ENCODE data around the gene SLC25A34.

SLC25A34 gene

DNA sequence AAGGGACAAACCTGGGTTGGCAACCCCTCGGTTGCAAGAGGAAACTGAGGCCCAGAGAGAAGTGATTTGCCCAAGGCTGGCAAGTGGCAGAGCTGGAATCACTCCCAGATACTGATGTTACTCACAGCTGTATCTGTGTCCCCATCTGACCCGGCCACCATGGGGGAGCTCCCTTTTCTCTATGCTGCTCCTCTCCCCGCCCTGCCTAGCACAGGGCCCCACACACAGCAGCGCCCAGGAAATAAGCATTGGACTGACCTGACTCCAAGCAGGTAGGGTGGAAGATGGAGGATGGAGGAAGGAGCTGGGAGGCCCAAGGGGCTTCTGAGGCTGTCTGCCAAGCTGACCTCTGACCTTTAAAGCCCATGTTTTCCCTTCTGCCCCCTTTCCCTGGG, 19.6 kb downstream of the SLC25A34 start:
- peak; percentile 49 for DNase-seq

DNA sequence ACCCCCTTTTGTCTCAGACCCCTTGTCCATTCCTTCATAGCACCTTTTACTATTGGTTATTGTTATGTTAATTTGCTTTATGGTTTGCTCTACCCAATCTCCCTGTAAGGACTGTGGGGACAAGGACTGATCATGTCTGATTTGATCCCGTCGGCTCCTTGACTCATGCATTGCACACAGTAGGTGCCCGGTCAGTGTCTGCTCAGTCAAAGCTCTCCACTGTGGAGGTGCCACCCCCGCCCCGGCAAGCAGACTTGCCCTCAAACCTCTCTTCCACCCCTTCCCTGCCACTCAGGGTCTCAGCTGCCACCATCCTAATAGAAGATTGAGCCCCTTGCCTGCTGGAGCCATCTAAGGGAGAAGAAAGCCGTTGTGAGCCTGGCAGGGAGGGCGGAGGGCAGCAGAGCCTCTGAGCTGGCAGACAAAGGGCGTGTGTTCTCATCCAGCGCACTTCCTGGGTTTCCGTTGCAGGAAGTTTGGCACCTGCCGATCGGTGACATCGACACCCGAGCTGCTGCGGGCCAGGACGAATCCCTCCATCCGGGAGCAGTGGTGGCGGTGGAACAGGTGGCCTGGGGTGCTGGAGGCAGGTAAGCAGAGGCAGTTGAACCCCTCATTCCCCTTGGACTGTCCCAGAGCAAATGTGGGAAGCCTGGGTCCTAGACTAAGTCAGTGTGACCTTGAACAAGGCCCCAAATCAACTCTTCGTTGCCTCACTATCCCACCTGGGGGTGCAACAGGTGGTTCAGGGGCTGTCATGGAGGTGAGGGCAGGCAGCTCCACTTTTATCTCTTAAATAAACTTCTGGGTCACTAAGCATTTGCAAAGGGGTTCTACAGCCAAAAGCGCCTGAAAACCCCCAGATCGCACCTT, 20.3 kb downstream of the SLC25A34 start:
- peak; percentile 48 for DNase-seq

- no peak for DNase-seq
These were observed 21.0 kb downstream of the SLC25A34 start for GRCh38 chr1:15757016-15757543.

- peak; percentile 84 for DNase-seq
These were observed 21.7 kb downstream of the SLC25A34 start for GRCh38 chr1:15757575-15758342.

DNA sequence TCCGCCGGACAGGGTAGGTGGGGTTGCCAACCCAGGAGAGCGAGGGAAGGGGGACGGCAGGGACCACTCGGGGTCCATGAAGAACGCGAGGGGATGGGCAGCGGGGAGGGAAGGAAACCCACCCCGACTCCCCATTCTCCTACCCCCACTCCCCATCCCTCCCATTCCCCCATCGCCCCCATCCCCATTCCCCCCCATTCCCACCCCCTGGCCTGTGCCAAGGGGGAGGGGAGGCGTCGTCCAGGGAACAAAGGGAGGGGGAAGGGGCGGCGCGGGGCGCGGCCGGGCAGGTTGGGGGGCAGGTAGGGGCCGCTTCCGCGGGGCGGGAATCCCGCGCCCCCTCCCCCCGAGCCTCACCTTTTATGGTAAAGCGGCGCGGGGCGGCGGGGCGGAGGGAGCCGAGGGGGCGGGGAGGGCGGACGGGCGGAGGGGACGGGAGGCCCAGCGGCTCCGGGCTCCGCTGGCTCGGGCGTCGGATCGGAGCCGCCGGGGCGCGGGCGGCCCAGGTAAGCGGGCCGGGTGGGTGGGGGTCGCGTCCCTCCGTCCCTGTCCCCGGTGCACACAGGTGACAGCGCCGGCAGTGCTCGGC, 22.4 kb downstream of the SLC25A34 start, which contains the start of gene FBLIM1:
FBLIM1 (plus strand) TSS at position 453 of the 589 bp plus-strand sequence. CDS start 6,189 bp downstream, outside the sequence.
- DNase-seq: peak; percentile 78

DNA sequence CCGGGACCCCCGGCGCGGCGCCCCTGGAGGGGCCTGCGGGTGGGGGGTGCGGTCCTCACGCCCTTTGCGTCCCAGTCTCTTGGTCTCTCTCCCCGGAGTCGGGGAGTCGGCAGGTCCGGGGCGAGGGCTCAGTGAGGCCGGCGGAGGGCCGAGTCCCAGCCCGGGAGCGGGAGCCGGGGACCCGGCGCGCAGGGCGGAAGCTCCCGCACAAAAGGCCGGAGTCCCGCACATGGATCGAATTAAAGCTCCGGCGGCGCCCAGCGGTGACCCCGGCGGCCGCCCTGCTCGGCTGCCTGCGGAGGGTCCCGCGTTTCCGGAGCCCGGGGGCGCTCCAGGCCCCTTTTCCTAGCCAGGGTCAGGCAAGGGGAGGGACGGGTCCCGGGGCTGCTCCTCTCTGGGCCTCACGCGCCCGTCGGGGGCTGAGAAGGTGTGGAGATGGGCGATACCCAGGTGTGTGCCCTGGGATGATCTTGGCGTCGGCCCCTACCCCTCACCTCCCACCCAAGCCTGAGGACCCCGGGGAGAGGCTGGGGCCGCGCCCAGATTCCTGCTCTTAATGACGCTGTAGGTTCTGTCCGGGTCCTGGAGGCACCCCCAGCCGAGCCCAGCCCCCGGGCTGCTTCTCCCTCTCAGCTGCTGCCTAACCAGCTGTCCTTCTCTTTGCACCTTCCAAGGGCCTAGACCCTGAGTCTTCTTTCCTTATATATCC, 23.0 kb downstream of the SLC25A34 start:
- DNase-seq: no peak

- peak; percentile 83 for DNase-seq
These were observed 24.6 kb downstream of the SLC25A34 start for GRCh38 chr1:15760520-15761211.

- DNase-seq: no peak
These were observed 25.5 kb downstream of the SLC25A34 start for GRCh38 chr1:15761366-15762128.

DNA sequence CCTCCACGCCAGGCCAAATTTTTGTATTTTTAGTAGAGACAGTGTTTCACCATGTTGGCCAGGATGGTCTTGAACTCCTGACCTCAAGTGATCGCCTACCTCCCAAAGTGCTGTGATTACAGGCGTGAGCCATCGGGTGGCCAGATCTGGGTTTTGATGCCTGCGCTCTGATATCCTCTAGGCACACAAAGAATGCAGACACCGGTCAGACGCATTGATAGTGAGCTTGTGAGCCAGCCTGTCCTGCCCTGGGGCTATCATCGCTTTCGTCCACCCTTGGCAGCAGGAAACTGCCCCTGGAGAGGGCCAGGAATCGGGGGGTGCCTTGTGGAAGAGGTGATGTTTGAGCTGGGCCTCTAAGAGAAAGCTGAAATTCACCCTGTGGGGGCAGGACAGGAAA, 26.5 kb downstream of the SLC25A34 start:
- peak; percentile 90 for DNase-seq

GRCh38 chr1:15764269-15764764, 28.3 kb downstream of the SLC25A34 start:
- DNase-seq: peak; percentile 52

DNA sequence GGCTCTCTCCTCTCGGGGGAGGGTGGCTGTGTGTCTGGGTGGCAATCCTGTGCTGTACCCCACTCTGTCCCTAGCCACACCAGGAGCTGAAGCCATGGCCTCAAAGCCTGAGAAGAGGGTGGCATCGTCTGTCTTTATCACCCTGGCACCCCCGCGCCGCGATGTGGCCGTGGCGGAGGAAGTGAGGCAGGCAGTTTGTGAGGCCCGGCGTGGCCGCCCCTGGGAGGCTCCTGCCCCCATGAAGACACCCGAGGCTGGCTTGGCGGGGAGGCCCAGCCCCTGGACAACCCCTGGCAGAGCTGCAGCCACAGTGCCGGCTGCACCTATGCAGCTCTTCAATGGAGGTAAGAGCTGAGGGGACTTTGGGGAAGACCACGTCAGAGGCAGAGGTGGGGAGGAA, 28.8 kb downstream of the SLC25A34 start:
- peak; percentile 50 for DNase-seq

GRCh38 chr1:15765495-15766194, 29.6 kb downstream of the SLC25A34 start:
- no peak for DNase-seq

DNA sequence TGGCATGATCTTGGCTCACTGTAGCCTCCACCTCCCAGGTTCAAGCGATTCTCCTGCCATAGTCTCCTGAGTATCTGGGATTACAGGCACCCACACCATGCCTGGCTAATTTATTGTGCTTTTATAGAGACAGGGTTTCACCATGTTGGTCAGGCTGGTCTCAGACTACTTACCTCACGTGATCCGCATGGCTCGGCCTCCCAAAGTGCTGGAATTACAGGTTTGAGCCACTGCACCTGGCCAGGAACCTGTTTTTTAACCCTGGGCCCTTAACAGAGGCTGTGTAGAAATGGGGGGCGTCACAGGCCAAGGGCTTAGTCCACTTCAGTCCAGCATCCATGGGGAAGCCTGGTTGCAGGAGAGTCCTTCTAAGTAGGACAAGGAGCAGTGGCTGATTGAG, 31.9 kb downstream of the SLC25A34 start:
- DNase-seq: no peak

- DNase-seq: no peak
These were observed 32.3 kb downstream of the SLC25A34 start for GRCh38 chr1:15768388-15768787.

GRCh38 chr1:15770313-15770962, 34.4 kb downstream of the SLC25A34 start:
- no peak for DNase-seq

GRCh38 chr1:15771836-15772515, 35.9 kb downstream of the SLC25A34 start:
- DNase-seq: no peak

- DNase-seq: no peak
These were observed 39.6 kb downstream of the SLC25A34 start for GRCh38 chr1:15775706-15776105.

DNA sequence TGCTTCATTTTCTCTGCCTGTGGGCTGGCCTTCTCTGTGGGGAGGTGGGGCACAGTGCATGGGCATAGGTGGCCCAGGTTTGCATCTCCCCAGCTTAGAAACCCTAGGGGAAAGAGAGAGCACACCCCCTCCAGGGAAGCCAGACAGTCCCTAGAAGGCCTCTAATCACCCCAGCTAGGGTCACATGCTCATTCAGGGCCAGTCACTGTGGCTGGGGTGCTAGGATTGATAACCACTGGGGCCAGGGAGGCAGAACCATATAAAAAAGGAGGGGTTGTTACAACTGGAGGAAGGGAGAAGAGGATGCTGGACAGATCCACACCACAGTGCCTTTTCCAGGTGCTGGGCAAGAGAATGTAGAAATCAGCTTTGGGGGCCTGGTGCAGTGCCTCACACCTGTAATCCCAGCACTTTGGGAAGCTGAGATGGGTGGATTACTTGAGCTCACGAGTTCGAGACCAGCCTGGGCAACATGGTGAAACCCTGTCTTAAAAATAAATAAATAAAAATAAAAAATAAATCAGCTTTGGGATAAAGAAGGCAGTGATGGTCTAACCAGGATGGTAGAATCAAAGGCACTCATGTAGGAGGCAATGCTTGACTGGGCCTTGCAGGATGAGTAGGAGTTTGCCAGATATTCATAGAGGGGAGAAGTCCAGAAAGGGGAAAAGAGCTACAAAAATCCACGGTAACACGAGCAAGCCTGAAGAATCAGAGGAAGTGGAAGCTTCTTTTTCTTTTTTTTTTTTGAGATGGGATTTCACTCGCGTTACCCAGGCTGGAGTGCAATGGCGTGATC, 42.0 kb downstream of the SLC25A34 start:
- no peak for DNase-seq
